Immature natural killer cell (primary cell): Measurements from ENCODE around the gene MEF2C. TPM values are rescaled to one million over a fixed set of nuclear protein-coding genes. Genes with fewer than 3 reads are reported as not detected.
A peak's percentile ranks its signal among the peaks of the same experiment; 100 is the strongest.

Experiments used
- DNase-seq, 3 donors: peaks; one replicate each; pipeline ENCODE4 v3.0.0; 2022; ENCODE audit warnings: mixed read lengths in 1 of 3
- H3K27ac Mint-ChIP-seq, 6 donors: one replicate each; pipeline ENCODE4 v1.8.0; 2020; ENCODE audit warnings: mixed read lengths in 6 of 6, mild to moderate bottlenecking in 5 of 6, inconsistent platforms in 4 of 6, moderate library complexity in 3 of 6
- H3K27me3 Mint-ChIP-seq, 3 donors: one replicate each; pipeline ENCODE4 v1.8.0; 2020 to 2021; ENCODE audit warnings: low read depth in 3 of 3, mild to moderate bottlenecking in 3 of 3, mixed read lengths in 3 of 3, moderate library complexity in 3 of 3, inconsistent platforms in 1 of 3
- H3K36me3 Mint-ChIP-seq, 3 donors: one replicate each; pipeline ENCODE4 v1.8.0; 2020; ENCODE audit warnings: mixed read lengths in 3 of 3, inconsistent platforms in 2 of 3, mild to moderate bottlenecking in 2 of 3
- H3K4me1 Mint-ChIP-seq, 2 donors: one replicate each; pipeline ENCODE4 v1.8.0; 2020; ENCODE audit warnings: inconsistent platforms in 2 of 2, mild to moderate bottlenecking in 2 of 2, mixed read lengths in 2 of 2, moderate library complexity in 1 of 2
- H3K4me3 Mint-ChIP-seq, 5 donors: one replicate each; pipeline ENCODE4 v1.8.0; 2020; ENCODE audit warnings: mild to moderate bottlenecking in 5 of 5, mixed read lengths in 5 of 5, inconsistent platforms in 3 of 5, moderate library complexity in 3 of 5
- H3K9me3 Mint-ChIP-seq, 6 donors: one replicate each; pipeline ENCODE4 v1.8.0; 2020; ENCODE audit warnings: mild to moderate bottlenecking in 6 of 6, mixed read lengths in 6 of 6, inconsistent platforms in 4 of 6, moderate library complexity in 3 of 6
- polyA plus RNA-seq, 3 donors: library from polyadenylated mRNA; unstranded; fragments of 300-500 nt; fragmentation: Illumina TruSeq; gene quantifications; one replicate each; pipeline ENCODE4 v1.2.3, GENCODE V29; 2021

The MEF2C gene
- polyA plus RNA-seq, 3 donors from 2014 or later, result 2.1 to 9.6 (median 8.4) TPM

- no peak overlapping the region for H3K27ac Mint-ChIP-seq
- peaks cover 69 to 91% (median 90%) of the 10 kb centered on the region in 3 donors for H3K27me3 Mint-ChIP-seq
- peaks cover 0 to 13% (median 0%) of the 10 kb centered on the region in 6 donors for H3K9me3 Mint-ChIP-seq
- H3K36me3 Mint-ChIP-seq, result peaks cover 0 to 7% (median 0%) of the 10 kb centered on the region in 3 donors
- H3K4me1 Mint-ChIP-seq, result peaks cover 10 to 15% of the 10 kb centered on the region in 2 donors
- no peak for DNase-seq
- peak overlapping the region in 1 of 5 donors; percentile 30 for H3K4me3 Mint-ChIP-seq
Observed at GRCh38 chr5:88689668-88690408, 193.1 kb downstream of the MEF2C start.

GRCh38 chr5:88688984-88689667 lies 193.9 kb downstream of the MEF2C start:
- H3K27ac Mint-ChIP-seq, result no peak overlapping the region
- peaks cover 0 to 7% (median 0%) of the 10 kb centered on the region in 3 donors for H3K36me3 Mint-ChIP-seq
- peaks cover 65 to 93% (median 89%) of the 10 kb centered on the region in 3 donors for H3K27me3 Mint-ChIP-seq
- peaks cover 0 to 13% (median 0%) of the 10 kb centered on the region in 6 donors for H3K9me3 Mint-ChIP-seq
- no peak for DNase-seq
- H3K4me1 Mint-ChIP-seq, result peaks cover 10 to 15% of the 10 kb centered on the region in 2 donors
- H3K4me3 Mint-ChIP-seq, result peak overlapping the region in 1 of 5 donors; percentile 27

- peaks cover 0 to 13% (median 1%) of the 10 kb centered on the region in 6 donors for H3K9me3 Mint-ChIP-seq
- H3K27ac Mint-ChIP-seq, result no peak overlapping the region
- H3K4me3 Mint-ChIP-seq, result no peak overlapping the region
- H3K36me3 Mint-ChIP-seq, result peaks cover 0 to 7% (median 0%) of the 10 kb centered on the region in 3 donors
- H3K4me1 Mint-ChIP-seq, result peaks cover 15 to 23% of the 10 kb centered on the region in 2 donors
- no peak for DNase-seq
- H3K27me3 Mint-ChIP-seq, result peaks cover 62 to 97% (median 93%) of the 10 kb centered on the region in 3 donors
Observed at GRCh38 chr5:88688156-88688983, 194.6 kb downstream of the MEF2C start.

GRCh38 chr5:88687373-88687911 lies 195.5 kb downstream of the MEF2C start:
- Mint-ChIP-seq H3K27me3 (peaks cover 59 to 97% (median 93%) of the 10 kb centered on the region in 3 donors), H3K9me3 (peaks cover 0 to 17% (median 1%) of the 10 kb centered on the region in 6 donors), H3K27ac (no peak overlapping the region), H3K36me3 (peaks cover 0 to 5% (median 4%) of the 10 kb centered on the region in 3 donors), H3K4me3 (no peak overlapping the region), H3K4me1 (peaks cover 16 to 23% of the 10 kb centered on the region in 2 donors)
- DNase-seq, result no peak

- Mint-ChIP-seq H3K27ac (no peak overlapping the region), H3K4me3 (no peak overlapping the region), H3K4me1 (peaks cover 16 to 23% of the 10 kb centered on the region in 2 donors), H3K27me3 (peaks cover 53 to 91% (median 89%) of the 10 kb centered on the region in 3 donors), H3K36me3 (peaks cover 0 to 5% (median 4%) of the 10 kb centered on the region in 3 donors), H3K9me3 (peaks cover 0 to 17% (median 1%) of the 10 kb centered on the region in 6 donors)
- no peak for DNase-seq
Observed at GRCh38 chr5:88686726-88687125, 196.3 kb downstream of the MEF2C start.

- Mint-ChIP-seq H3K4me3 (no peak overlapping the region), H3K4me1 (peaks cover 13 to 19% of the 10 kb centered on the region in 2 donors), H3K36me3 (peaks cover 0 to 5% (median 4%) of the 10 kb centered on the region in 3 donors), H3K27me3 (peaks cover 47 to 88% (median 82%) of the 10 kb centered on the region in 3 donors), H3K9me3 (peaks cover 0 to 17% (median 1%) of the 10 kb centered on the region in 6 donors), H3K27ac (peak overlapping the region in 1 of 6 donors; percentile 3)
- no peak for DNase-seq
Observed at GRCh38 chr5:88685591-88686541, 197.1 kb downstream of the MEF2C start.

- Mint-ChIP-seq H3K27me3 (peaks cover 43 to 86% (median 79%) of the 10 kb centered on the region in 3 donors), H3K27ac (peak overlapping the region in 1 of 6 donors; percentile 32)
- no peak for DNase-seq
Observed at GRCh38 chr5:88683506-88684135, 199.4 kb downstream of the MEF2C start.

GRCh38 chr5:88682881-88683361 lies 200.1 kb downstream of the MEF2C start:
- DNase-seq, result no peak
- H3K36me3 Mint-ChIP-seq, result peaks cover 0 to 5% (median 4%) of the 10 kb centered on the region in 3 donors
- H3K4me3 Mint-ChIP-seq, result peak overlapping the region in 1 of 5 donors; percentile 16
- H3K9me3 Mint-ChIP-seq, result peaks cover 0 to 23% (median 1%) of the 10 kb centered on the region in 6 donors
- H3K27ac Mint-ChIP-seq, result no peak overlapping the region
- H3K4me1 Mint-ChIP-seq, result peaks cover 15 to 16% of the 10 kb centered on the region in 2 donors
- H3K27me3 Mint-ChIP-seq, result peaks cover 44 to 84% (median 77%) of the 10 kb centered on the region in 3 donors

More at GRCh38 chr5:88683506-88684135, 199.4 kb downstream of the MEF2C start:
- Mint-ChIP-seq H3K36me3 (peaks cover 0 to 5% (median 4%) of the 10 kb centered on the region in 3 donors), H3K4me1 (peaks cover 14% of the 10 kb centered on the region in 2 donors), H3K4me3 (peak overlapping the region in 1 of 5 donors; percentile 44), H3K9me3 (peaks cover 0 to 21% (median 1%) of the 10 kb centered on the region in 6 donors)

- DNase-seq, result no peak
- Mint-ChIP-seq H3K27ac (no peak overlapping the region), H3K36me3 (peaks cover 0 to 5% (median 4%) of the 10 kb centered on the region in 3 donors), H3K4me3 (no peak overlapping the region), H3K4me1 (peaks cover 15 to 24% of the 10 kb centered on the region in 2 donors), H3K9me3 (peaks cover 0 to 30% (median 3%) of the 10 kb centered on the region in 6 donors), H3K27me3 (peaks cover 50 to 84% (median 76%) of the 10 kb centered on the region in 3 donors)
Observed at GRCh38 chr5:88682131-88682530, 200.9 kb downstream of the MEF2C start.

GRCh38 chr5:88681211-88681803 lies 201.7 kb downstream of the MEF2C start:
- H3K9me3 Mint-ChIP-seq, result peaks cover 0 to 31% (median 3%) of the 10 kb centered on the region in 6 donors

More at GRCh38 chr5:88681211-88681803, 201.7 kb downstream of the MEF2C start:
- peaks cover 17 to 29% of the 10 kb centered on the region in 2 donors for H3K4me1 Mint-ChIP-seq
- H3K4me3 Mint-ChIP-seq, result peak overlapping the region in 2 of 5 donors; percentile 0 to 25
- H3K27ac Mint-ChIP-seq, result no peak overlapping the region
- peaks cover 49 to 83% (median 73%) of the 10 kb centered on the region in 3 donors for H3K27me3 Mint-ChIP-seq
- H3K36me3 Mint-ChIP-seq, result peaks cover 0 to 5% (median 4%) of the 10 kb centered on the region in 3 donors
- no peak for DNase-seq
